Medulla oblongata (tissue), 1 donor: ENCODE data around the gene CDH10.
A peak's percentile ranks its signal among the peaks of the same experiment; 100 is the strongest.

Source experiments
- DNase-seq: peaks from one replicate; pipeline ENCODE4 v3.0.0-alpha.2; 2015; ENCODE audit errors: extremely low spot score

The CDH10 gene

GRCh38 chr5:24602188-24602587 lies 42.6 kb downstream of the CDH10 start:
- DNase-seq, result no peak

- no peak for DNase-seq
Observed at GRCh38 chr5:24598956-24599355, 45.8 kb downstream of the CDH10 start.

GRCh38 chr5:24595329-24595728 lies 49.4 kb downstream of the CDH10 start:
- no peak for DNase-seq

GRCh38 chr5:24591426-24591825 lies 53.4 kb downstream of the CDH10 start:
- no peak for DNase-seq

GRCh38 chr5:24589566-24589965 lies 55.2 kb downstream of the CDH10 start:
- DNase-seq, result no peak

- no peak for DNase-seq
Observed at GRCh38 chr5:24585751-24586150, 59.0 kb downstream of the CDH10 start.

GRCh38 chr5:24571302-24571701 lies 73.5 kb downstream of the CDH10 start:
- no peak for DNase-seq

GRCh38 chr5:24566933-24567332 lies 77.8 kb downstream of the CDH10 start:
- no peak for DNase-seq

- no peak for DNase-seq
Observed at GRCh38 chr5:24555229-24555628, 89.5 kb downstream of the CDH10 start.

GRCh38 chr5:24547132-24547531 lies 97.6 kb downstream of the CDH10 start:
- no peak for DNase-seq

- peak; percentile 38 for DNase-seq
Observed at GRCh38 chr5:24539613-24540012, 105.2 kb downstream of the CDH10 start.

GRCh38 chr5:24538346-24538745 lies 106.4 kb downstream of the CDH10 start:
- DNase-seq, result no peak

GRCh38 chr5:24535646-24536045 lies 109.1 kb downstream of the CDH10 start:
- no peak for DNase-seq

GRCh38 chr5:24530906-24531305 lies 113.9 kb downstream of the CDH10 start:
- no peak for DNase-seq

GRCh38 chr5:24525414-24525813 lies 119.4 kb downstream of the CDH10 start:
- no peak for DNase-seq

- DNase-seq, result no peak
Observed at GRCh38 chr5:24512423-24512822, 132.4 kb downstream of the CDH10 start.

- no peak for DNase-seq
Observed at GRCh38 chr5:24510523-24510988, 134.2 kb downstream of the CDH10 start.

- no peak for DNase-seq
Observed at GRCh38 chr5:24509943-24510342, 134.8 kb downstream of the CDH10 start.

GRCh38 chr5:24505258-24505657 lies 139.5 kb downstream of the CDH10 start:
- no peak for DNase-seq

- DNase-seq, result no peak
Observed at GRCh38 chr5:24497591-24498157, 147.1 kb downstream of the CDH10 start.

GRCh38 chr5:24497145-24497544 lies 147.6 kb downstream of the CDH10 start:
- no peak for DNase-seq

GRCh38 chr5:24496268-24496667 lies 148.5 kb downstream of the CDH10 start:
- no peak for DNase-seq

GRCh38 chr5:24492229-24492628 lies 152.5 kb downstream of the CDH10 start:
- no peak for DNase-seq

GRCh38 chr5:24491490-24491889 lies 153.3 kb downstream of the CDH10 start:
- DNase-seq, result no peak
